Adrenal gland (tissue), 12 donors: ENCODE measurements around the gene ATP9B. TPM values are rescaled to one million over a fixed set of nuclear protein-coding genes. Genes with fewer than 3 reads are reported as not detected.

Experiments
- DNase-seq, 7 donors: peaks; one replicate each; pipeline ENCODE4 v3.0.0-alpha.2; 2019 to 2020
- H3K27ac ChIP-seq, 5 donors: fragments of 200-600 bp; sonication (generic) in 4 of 5; 1 replicate in 3 of 5; 2 replicates in 2 of 5; pipeline versions ENCODE4 v1.5.1 to v1.8.0; 2016 to 2020; ENCODE audit warnings: mild to moderate bottlenecking in 1 of 5
- H3K27me3 ChIP-seq: fragments of 200-600 bp; 2 replicates; pipeline ENCODE4 v1.8.0; 2021
- H3K36me3 ChIP-seq, 2 donors: fragments of 200-600 bp; replicated peaks in 1 of 2; 1 replicate in 1 of 2; 2 replicates in 1 of 2; pipeline versions ENCODE4 v1.5.1 to v1.8.0; 2018 to 2022
- H3K4me1 ChIP-seq, 2 donors: fragments of 200-600 bp; replicated peaks in 1 of 2; 1 replicate in 1 of 2; 2 replicates in 1 of 2; pipeline versions ENCODE4 v1.5.1 to v1.8.0; 2018 to 2021
- H3K4me3 ChIP-seq, 4 donors: fragments of 200-600 bp; sonication (generic) in 3 of 4; one replicate each; pipeline ENCODE4 v1.5.1; 2016 to 2018
- H3K9me3 ChIP-seq, 3 donors: fragments of 200-600 bp; sonication (generic) in 1 of 3; replicated peaks in 1 of 3; 1 replicate in 2 of 3; 2 replicates in 1 of 3; pipeline versions ENCODE4 v1.5.1 to v1.8.0; 2016 to 2021
- CTCF ChIP-seq, 6 experiments: fragments of 450-650 bp in 4 of 6; fragments of 200-600 bp in 2 of 6; sonication (generic) in 1 of 6; IDR thresholded peaks; 1 replicate in 5 of 6; 2 replicates in 1 of 6; pipeline versions ENCODE4 v1.5.1 to v1.8.0; 2016 to 2021; ENCODE audit warnings: antibody characterized with exemption in 6 of 6, mild to moderate bottlenecking in 2 of 6, moderate library complexity in 1 of 6
- POLR2A ChIP-seq, 2 donors: fragments of 450-650 bp; IDR thresholded peaks; one replicate each; pipeline ENCODE4 v1.6.1; 2017; ENCODE audit warnings: antibody characterized with exemption in 2 of 2, mild to moderate bottlenecking in 2 of 2, moderate library complexity in 1 of 2
- WGBS, 4 donors: extraction: QIAGEN DNeasy Blood & Tissue Kit in 2 of 4; methylation state at CpG; one replicate each; pipeline versions ENCODE4 v1.1.5 to v1.1.7; 2013 to 2017; 5-methylcytosine and 5-hydroxymethylcytosine counted together
- intact Hi-C, 2 donors: fragments of 100-400 bp; cut with DNase I; formaldehyde crosslinking; loops; one replicate each; pipeline versions ENCODE4 v1.14.1 to v1.15.0; 2022 to 2023
- polyA plus RNA-seq, 3 donors: library from polyadenylated mRNA; stranded (reverse); fragments of 200-250 nt in 2 of 3; fragments of 350-450 nt in 1 of 3; fragmentation: Illumina TruSeq in 1 of 3; extraction: RNeasy Lipid Tissue Mini Kit (QIAGEN cat#74804) in 1 of 3; gene quantifications; one replicate each; pipeline ENCODE4 v1.2.3, GENCODE V29; 2013 to 2014
- total RNA-seq, 9 donors: library from RNA; depleted of rRNA in 4 of 9; stranded (reverse); fragments of >200 nt in 4 of 9; fragments of 120-200 nt in 1 of 9; fragmentation: NEBNext Ultra II Directional in 1 of 9; extraction: Animal tissue kit (Norgen Biotek cat#: 25700) in 1 of 9; gene quantifications; one replicate each; pipeline versions ENCODE4 v1.1.0 to v1.2.4, GENCODE V29; 2013 to 2023
- donor health status: healthy with polysubstance abuse.
- donor health status: Bipolar disorder and iron deficiency.
- donor health status: DM: yes; HTN: yes; CAD: no.
- donor health status: DM: no; HTN: no; CAD: no.
- donor health status: DM: no; HTN: no; CAD: no.
- donor health status: DM: yes; HTN: yes; CAD: no.

ATP9B gene
- total and polyA plus RNA-seq, 12 donors = 16.3 to 36.0 (median 27.7) TPM

GRCh38 chr18:79337184-79337583, 268.0 kb downstream of the ATP9B start:
- Histone ChIP-seq H3K9me3 (no peaks in the 10 kb centered on the region), H3K27me3 (no peaks in the 10 kb centered on the region), H3K4me1 (no peaks in the 10 kb centered on the region), H3K36me3 (peaks cover 0 to 13% of the 10 kb centered on the region in 2 donors), H3K4me3 (no peak overlapping the region), H3K27ac (no peak overlapping the region)
- intact Hi-C loops = no loop called here
- WGBS, 4 donors = 95 to 97% (median 96%) methylated on average over 13 to 19 of the region's 19 CpGs
- no peak for TF ChIP-seq CTCF (IDR thresholded peaks at IDR 0.05)
- TF ChIP-seq POLR2A (IDR thresholded peaks at IDR 0.05) = no peak
- DNase-seq = no peak

GRCh38 chr18:79337620-79338019, 268.4 kb downstream of the ATP9B start:
- 81 to 93% (median 89%) methylated on average over 6 to 12 of the region's 12 CpGs for WGBS, 4 donors
- H3K36me3 ChIP-seq = peaks cover 0 to 13% of the 10 kb centered on the region in 2 donors

GRCh38 chr18:79339094-79339908, 270.1 kb downstream of the ATP9B start:
- Histone ChIP-seq H3K27me3 (no peaks in the 10 kb centered on the region), H3K9me3 (no peaks in the 10 kb centered on the region), H3K4me1 (no peaks in the 10 kb centered on the region), H3K36me3 (peaks cover 0 to 18% of the 10 kb centered on the region in 2 donors), H3K4me3 (no peak overlapping the region), H3K27ac (no peak overlapping the region)
- WGBS, 4 donors = 91 to 95% (median 93%) methylated on average over 19 of the region's 19 CpGs
- intact Hi-C loops = no loop called here
- no peak for DNase-seq
- no peak for TF ChIP-seq CTCF (IDR thresholded peaks at IDR 0.05)
- no peak for TF ChIP-seq POLR2A (IDR thresholded peaks at IDR 0.05)

More at GRCh38 chr18:79337620-79338019, 268.4 kb downstream of the ATP9B start:
- no peaks in the 10 kb centered on the region for H3K27me3 ChIP-seq
- TF ChIP-seq POLR2A (IDR thresholded peaks at IDR 0.05) (no peak), CTCF (IDR thresholded peaks at IDR 0.05) (no peak)
- intact Hi-C loops = no loop called here
- no peak overlapping the region for H3K27ac ChIP-seq
- no peaks in the 10 kb centered on the region for H3K9me3 ChIP-seq
- H3K4me1 ChIP-seq = no peaks in the 10 kb centered on the region
- DNase-seq = no peak
- H3K4me3 ChIP-seq = no peak overlapping the region

- TF ChIP-seq CTCF (IDR thresholded peaks at IDR 0.05) = no peak
- TF ChIP-seq POLR2A (IDR thresholded peaks at IDR 0.05) = no peak
- WGBS, 4 donors = 87 to 93% (median 90%) methylated on average over 17 of the region's 17 CpGs
- intact Hi-C loops = no loop called here
- H3K27me3 ChIP-seq = no peaks in the 10 kb centered on the region
- H3K4me3 ChIP-seq = no peak overlapping the region
- H3K4me1 ChIP-seq = no peaks in the 10 kb centered on the region
- no peak for DNase-seq
- peaks cover 0 to 38% of the 10 kb centered on the region in 2 donors for H3K36me3 ChIP-seq
- H3K27ac ChIP-seq = no peak overlapping the region
- H3K9me3 ChIP-seq = no peaks in the 10 kb centered on the region
These were observed 274.5 kb downstream of the ATP9B start for GRCh38 chr18:79343567-79344207.
